Neural cell (in vitro differentiated cells): ENCODE measurements around the gene CRAT.

ENCODE experiments used
- CTCF ChIP-seq: fragments of 450-650 bp; IDR thresholded peaks from 2 replicates; pipeline ENCODE4 v1.5.1; 2014; ENCODE audit warnings: antibody characterized with exemption, mild to moderate bottlenecking, moderate library complexity; ENCODE audit not compliant: poor library complexity, severe bottlenecking
- EZH2 ChIP-seq: fragments of 200-600, 300-800 bp; shearing (Covaris generic), sonication (generic); IDR thresholded peaks from 2 replicates; pipeline ENCODE4 v1.6.1; 2014; ENCODE audit warnings: antibody characterized with exemption, low read length, borderline replicate concordance, mild to moderate bottlenecking; ENCODE audit not compliant: insufficient read depth, poor library complexity, severe bottlenecking
- POLR2AphosphoS5 ChIP-seq: IDR thresholded peaks from 2 replicates; pipeline ENCODE4 v1.6.1; 2012

DNA sequence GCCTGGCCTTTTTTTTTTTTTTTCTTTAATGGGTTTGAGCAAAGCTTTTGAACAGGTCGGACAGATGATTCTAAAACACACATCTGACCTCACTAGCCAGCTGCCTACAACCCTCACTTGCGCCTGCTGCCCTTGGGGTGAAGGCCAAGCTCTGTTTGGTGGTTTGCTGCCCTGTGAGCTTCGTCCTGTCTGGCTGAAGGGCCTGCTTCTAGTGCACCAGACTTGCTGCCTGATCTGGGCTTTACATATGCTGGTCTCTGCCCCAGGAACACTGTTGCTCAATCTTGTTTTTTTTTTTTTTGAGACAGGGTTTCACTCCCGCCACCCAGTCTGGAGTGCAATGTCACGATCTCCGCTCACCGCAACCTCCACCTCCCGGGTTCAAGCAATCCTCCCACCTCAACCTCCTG, 46.1 kb downstream of the CRAT start:
- TF ChIP-seq POLR2AphosphoS5, result no peak
- TF ChIP-seq EZH2, result no peak
- no peak for TF ChIP-seq CTCF
